Prostate gland (tissue), 2 donors: Measurements from ENCODE around the gene DEAF1.

Experiments
- POLR2A ChIP-seq: fragments of 450-650 bp; IDR thresholded peaks from one replicate; pipeline ENCODE4 v1.6.1; 2016; ENCODE audit warnings: antibody characterized with exemption, mild to moderate bottlenecking
- TF ChIP-seq, protein P1 (sequence below), 4 experiments: fragments of 200-600 bp in 2 of 4; fragments of 450-650 bp in 2 of 4; sonication (generic) in 2 of 4; IDR thresholded peaks; 1 replicate in 3 of 4; 2 replicates in 1 of 4; pipeline ENCODE4 v1.5.1; 2016 to 2019; ENCODE audit warnings: antibody characterized with exemption in 4 of 4, mild to moderate bottlenecking in 2 of 4, moderate library complexity in 2 of 4

DNA sequence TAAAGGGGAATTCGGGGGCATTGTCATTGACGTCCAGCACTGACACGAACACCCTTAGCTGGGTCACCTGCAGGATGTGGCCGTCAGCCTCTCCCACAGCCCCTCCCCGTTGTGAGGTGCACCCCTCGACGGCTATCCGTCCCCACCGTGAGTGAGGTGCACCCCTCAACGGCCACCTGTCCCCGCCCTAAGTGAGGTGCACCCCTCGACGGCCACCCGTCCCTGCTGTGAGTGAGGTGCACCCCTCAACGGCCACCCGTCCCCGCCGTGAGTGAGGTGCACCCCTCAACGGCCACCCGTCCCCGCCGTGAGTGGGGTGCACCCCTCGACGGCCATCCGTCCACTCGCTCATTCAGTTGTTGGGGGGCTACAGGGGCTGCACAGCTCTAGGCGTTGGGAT lies 73.2 kb downstream of the DEAF1 start:
- TF ChIP-seq, protein P1, sequence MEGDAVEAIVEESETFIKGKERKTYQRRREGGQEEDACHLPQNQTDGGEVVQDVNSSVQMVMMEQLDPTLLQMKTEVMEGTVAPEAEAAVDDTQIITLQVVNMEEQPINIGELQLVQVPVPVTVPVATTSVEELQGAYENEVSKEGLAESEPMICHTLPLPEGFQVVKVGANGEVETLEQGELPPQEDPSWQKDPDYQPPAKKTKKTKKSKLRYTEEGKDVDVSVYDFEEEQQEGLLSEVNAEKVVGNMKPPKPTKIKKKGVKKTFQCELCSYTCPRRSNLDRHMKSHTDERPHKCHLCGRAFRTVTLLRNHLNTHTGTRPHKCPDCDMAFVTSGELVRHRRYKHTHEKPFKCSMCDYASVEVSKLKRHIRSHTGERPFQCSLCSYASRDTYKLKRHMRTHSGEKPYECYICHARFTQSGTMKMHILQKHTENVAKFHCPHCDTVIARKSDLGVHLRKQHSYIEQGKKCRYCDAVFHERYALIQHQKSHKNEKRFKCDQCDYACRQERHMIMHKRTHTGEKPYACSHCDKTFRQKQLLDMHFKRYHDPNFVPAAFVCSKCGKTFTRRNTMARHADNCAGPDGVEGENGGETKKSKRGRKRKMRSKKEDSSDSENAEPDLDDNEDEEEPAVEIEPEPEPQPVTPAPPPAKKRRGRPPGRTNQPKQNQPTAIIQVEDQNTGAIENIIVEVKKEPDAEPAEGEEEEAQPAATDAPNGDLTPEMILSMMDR (IDR thresholded peaks at IDR 0.05) = no peak
- TF ChIP-seq POLR2A = no peak
